Peyer's patch (tissue), 4 donors: ENCODE results near the gene NPC2.

Source experiments
- POLR2A ChIP-seq, 2 donors: fragments of 450-650 bp; IDR thresholded peaks; one replicate each; pipeline ENCODE4 v1.5.1; 2017; ENCODE audit warnings: antibody characterized with exemption in 2 of 2, mild to moderate bottlenecking in 2 of 2, moderate library complexity in 2 of 2
- TF ChIP-seq, protein P1 (sequence below), 6 experiments: fragments of 450-650 bp in 4 of 6; fragments of 200-600 bp in 2 of 6; sonication (generic) in 1 of 6; IDR thresholded peaks; one replicate each; pipeline ENCODE4 v1.5.1; 2017 to 2019; ENCODE audit warnings: antibody characterized with exemption in 6 of 6, mild to moderate bottlenecking in 3 of 6, moderate library complexity in 1 of 6

DNA sequence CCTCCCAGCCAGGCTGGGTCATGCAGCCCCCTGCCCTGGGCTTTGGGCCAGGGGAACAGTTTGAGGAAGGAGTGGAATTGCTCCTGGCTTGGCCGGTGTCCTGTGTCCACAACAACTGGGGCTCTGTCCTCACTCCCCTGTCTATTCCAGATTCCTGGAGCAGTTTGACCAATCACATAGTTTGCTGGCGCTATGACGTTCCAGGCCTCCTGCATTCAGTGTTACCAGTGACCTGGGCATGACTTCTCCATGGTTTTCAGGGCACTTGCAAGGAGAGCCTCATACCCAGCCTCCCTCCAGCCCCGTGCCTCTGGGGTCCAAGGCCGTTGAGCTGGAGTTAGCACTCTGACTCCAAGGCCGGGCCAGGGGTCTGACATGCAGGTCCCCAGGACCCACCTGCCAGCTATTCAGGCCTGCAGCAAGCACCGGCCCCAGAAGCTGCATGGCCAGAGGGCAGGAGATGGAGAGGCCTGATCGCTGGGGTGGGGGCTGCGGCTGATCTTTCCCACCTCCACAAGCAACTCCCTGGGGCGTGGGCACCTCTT, 34.7 kb upstream of the NPC2 start:
- TF ChIP-seq, protein P1, sequence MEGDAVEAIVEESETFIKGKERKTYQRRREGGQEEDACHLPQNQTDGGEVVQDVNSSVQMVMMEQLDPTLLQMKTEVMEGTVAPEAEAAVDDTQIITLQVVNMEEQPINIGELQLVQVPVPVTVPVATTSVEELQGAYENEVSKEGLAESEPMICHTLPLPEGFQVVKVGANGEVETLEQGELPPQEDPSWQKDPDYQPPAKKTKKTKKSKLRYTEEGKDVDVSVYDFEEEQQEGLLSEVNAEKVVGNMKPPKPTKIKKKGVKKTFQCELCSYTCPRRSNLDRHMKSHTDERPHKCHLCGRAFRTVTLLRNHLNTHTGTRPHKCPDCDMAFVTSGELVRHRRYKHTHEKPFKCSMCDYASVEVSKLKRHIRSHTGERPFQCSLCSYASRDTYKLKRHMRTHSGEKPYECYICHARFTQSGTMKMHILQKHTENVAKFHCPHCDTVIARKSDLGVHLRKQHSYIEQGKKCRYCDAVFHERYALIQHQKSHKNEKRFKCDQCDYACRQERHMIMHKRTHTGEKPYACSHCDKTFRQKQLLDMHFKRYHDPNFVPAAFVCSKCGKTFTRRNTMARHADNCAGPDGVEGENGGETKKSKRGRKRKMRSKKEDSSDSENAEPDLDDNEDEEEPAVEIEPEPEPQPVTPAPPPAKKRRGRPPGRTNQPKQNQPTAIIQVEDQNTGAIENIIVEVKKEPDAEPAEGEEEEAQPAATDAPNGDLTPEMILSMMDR (IDR thresholded peaks at IDR 0.05) = no peak
- TF ChIP-seq POLR2A (IDR thresholded peaks at IDR 0.05) = no peak
